ENCODE data around the gene COL11A1. TPM values are rescaled to one million over a fixed set of nuclear protein-coding genes. Genes with fewer than 3 reads are reported as not detected.
"Not testable (repeated sequence)": the region's sequence is repeated elsewhere in the genome, so short reads cannot be mapped to it uniquely, and the experiment has no call there.

COL11A1 gene
- total and polyA plus RNA-seq, 4 donors = 63.1 to 195 (median 122) TPM

DNA sequence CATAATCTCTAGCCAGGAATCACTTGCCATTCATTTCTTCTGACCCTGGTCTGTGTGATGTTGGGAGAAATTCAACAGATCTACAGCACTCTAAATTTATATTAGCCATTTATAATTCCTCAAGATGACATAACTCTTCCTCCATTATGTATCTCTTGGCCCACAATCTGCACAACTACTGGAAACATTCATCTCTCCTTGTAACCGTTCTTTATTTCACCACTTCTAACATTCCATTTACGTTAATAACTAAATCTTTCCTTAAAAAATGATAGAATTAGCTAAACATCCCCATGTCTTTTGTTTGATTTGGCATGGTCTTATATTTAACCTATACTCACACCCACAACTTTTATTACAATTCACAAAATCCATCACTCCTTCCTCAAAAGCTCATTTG, 166.0 kb downstream of the COL11A1 start:
- H3K27ac ChIP-seq (ENCODE audit: low read depth, low read length) = no peak overlapping the region
- no peaks in the 10 kb centered on the region for H3K4me1 ChIP-seq (ENCODE audit: control insufficient read depth, insufficient read depth, low read length)
- H3K4me3 ChIP-seq (ENCODE audit: low read depth, low read length) = no peak overlapping the region
- no peak for DNase-seq (ENCODE audit: low read depth in 4 of 6, low spot score in 6 of 6)
- H3K27me3 ChIP-seq (ENCODE audit: control insufficient read depth, insufficient read depth, low read length) = no peaks in the 10 kb centered on the region
- no peaks in the 10 kb centered on the region for H3K9me3 ChIP-seq (ENCODE audit: control insufficient read depth, insufficient read depth, low read length)
- H3K36me3 ChIP-seq (ENCODE audit: control insufficient read depth, insufficient read depth, low read length) = peaks cover 2% of the 10 kb centered on the region
- WGBS (ENCODE audit: insufficient coverage) = no CpG with 5 or more reads among the region's 2 CpGs

GRCh38 chr1:102941366-102941947, 166.9 kb downstream of the COL11A1 start:
- Histone ChIP-seq H3K27me3 (ENCODE audit: control insufficient read depth, insufficient read depth, low read length) (no peaks in the 10 kb centered on the region), H3K9me3 (ENCODE audit: control insufficient read depth, insufficient read depth, low read length) (no peaks in the 10 kb centered on the region), H3K4me3 (ENCODE audit: low read depth, low read length) (no peak overlapping the region), H3K27ac (ENCODE audit: low read depth, low read length) (no peak overlapping the region), H3K36me3 (ENCODE audit: control insufficient read depth, insufficient read depth, low read length) (peaks cover 2% of the 10 kb centered on the region), H3K4me1 (ENCODE audit: control insufficient read depth, insufficient read depth, low read length) (no peaks in the 10 kb centered on the region)
- no peak for DNase-seq (ENCODE audit: low read depth in 4 of 6, low spot score in 6 of 6)

- DNase-seq (ENCODE audit: low read depth in 4 of 6, low spot score in 6 of 6) = no peak
- Histone ChIP-seq H3K9me3 (ENCODE audit: control insufficient read depth, insufficient read depth, low read length) (no peaks in the 10 kb centered on the region), H3K4me3 (ENCODE audit: low read depth, low read length) (no peak overlapping the region), H3K27me3 (ENCODE audit: control insufficient read depth, insufficient read depth, low read length) (no peaks in the 10 kb centered on the region), H3K4me1 (ENCODE audit: control insufficient read depth, insufficient read depth, low read length) (no peaks in the 10 kb centered on the region), H3K36me3 (ENCODE audit: control insufficient read depth, insufficient read depth, low read length) (peaks cover 4% of the 10 kb centered on the region), H3K27ac (ENCODE audit: low read depth, low read length) (no peak overlapping the region)
- 44% methylated on average over 1 of the region's 3 CpGs for WGBS (ENCODE audit: insufficient coverage)
These were observed 170.9 kb downstream of the COL11A1 start for GRCh38 chr1:102937401-102937800.

DNA sequence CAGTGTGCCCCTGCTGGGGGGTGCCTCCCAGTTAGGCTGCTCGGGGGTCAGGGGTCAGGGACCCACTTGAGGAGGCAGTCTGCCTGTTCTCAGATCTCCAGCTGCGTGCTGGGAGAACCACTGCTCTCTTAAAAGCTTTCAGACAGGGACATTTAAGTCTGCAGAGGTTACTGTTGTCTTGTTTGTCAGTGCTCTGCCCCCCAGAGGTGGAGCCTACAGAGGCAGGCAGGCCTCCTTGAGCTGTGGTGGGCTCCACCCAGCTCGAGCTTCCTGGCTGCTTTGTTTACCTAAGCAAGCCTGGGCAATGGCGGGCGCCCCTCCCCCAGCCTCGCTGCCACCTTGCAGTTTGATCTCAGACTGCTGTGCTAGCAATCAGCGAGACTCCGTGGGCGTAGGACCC, 175.0 kb downstream of the COL11A1 start:
- not testable (repeated sequence) for H3K36me3 ChIP-seq (ENCODE audit: control insufficient read depth, insufficient read depth, low read length); H3K27ac ChIP-seq (ENCODE audit: low read depth, low read length); H3K4me1 ChIP-seq (ENCODE audit: control insufficient read depth, insufficient read depth, low read length); DNase-seq (ENCODE audit: low read depth in 4 of 6, low spot score in 6 of 6); H3K9me3 ChIP-seq (ENCODE audit: control insufficient read depth, insufficient read depth, low read length); H3K27me3 ChIP-seq (ENCODE audit: control insufficient read depth, insufficient read depth, low read length); H3K4me3 ChIP-seq (ENCODE audit: low read depth, low read length)
- WGBS (ENCODE audit: insufficient coverage) = 100% methylated on average over 1 of the region's 9 CpGs

DNA sequence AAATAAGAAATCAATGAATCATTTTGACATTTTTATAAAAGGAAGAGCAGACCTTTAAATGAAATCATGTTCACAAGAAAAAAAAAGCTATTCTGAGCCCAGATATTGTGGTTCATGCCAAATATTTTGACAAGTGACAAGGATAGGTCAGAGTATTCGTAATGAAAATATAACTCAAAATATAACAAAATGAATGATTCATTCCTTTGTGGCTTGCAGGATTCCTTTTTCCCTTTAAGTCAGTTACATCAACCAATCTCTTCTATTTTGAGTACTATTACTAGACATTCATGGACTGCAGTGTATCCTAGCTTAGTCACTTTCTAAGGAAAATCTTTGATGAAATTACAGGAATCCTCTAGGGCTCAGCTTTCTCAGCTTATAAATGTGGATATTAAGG, 188.7 kb downstream of the COL11A1 start:
- DNase-seq (ENCODE audit: low read depth in 4 of 6, low spot score in 6 of 6) = no peak
- H3K27me3 ChIP-seq (ENCODE audit: control insufficient read depth, insufficient read depth, low read length) = no peaks in the 10 kb centered on the region
- no peaks in the 10 kb centered on the region for H3K9me3 ChIP-seq (ENCODE audit: control insufficient read depth, insufficient read depth, low read length)
- H3K4me3 ChIP-seq (ENCODE audit: low read depth, low read length) = no peak overlapping the region
- H3K4me1 ChIP-seq (ENCODE audit: control insufficient read depth, insufficient read depth, low read length) = no peaks in the 10 kb centered on the region
- H3K36me3 ChIP-seq (ENCODE audit: control insufficient read depth, insufficient read depth, low read length) = no peaks in the 10 kb centered on the region
- whole genome bisulfite sequencing (ENCODE audit: insufficient coverage) = no CpG with 5 or more reads among the region's 1 CpG
- H3K27ac ChIP-seq (ENCODE audit: low read depth, low read length) = no peak overlapping the region

DNA sequence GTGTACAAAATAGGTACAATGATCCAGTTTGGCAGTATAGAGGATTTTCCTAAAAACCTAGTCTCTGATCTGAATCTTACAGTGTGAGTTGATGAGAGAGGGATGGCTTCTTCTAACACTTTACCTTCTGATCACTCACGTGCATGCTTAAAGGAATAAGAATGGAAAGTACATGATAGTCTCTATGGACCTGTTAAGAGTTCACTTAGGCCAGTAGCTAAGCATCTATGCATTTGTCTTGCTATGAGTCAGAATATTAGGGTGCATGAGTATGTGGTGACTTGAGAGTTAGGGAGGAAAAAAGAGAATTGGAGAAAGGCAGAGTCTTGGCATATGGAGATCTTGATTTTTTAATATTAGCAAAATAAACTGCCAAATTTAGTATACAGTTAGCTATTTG, 206.3 kb downstream of the COL11A1 start:
- WGBS (ENCODE audit: insufficient coverage) = no CpG with 5 or more reads among the region's 1 CpG
- no peaks in the 10 kb centered on the region for H3K36me3 ChIP-seq (ENCODE audit: control insufficient read depth, insufficient read depth, low read length)
- no peak overlapping the region for H3K27ac ChIP-seq (ENCODE audit: low read depth, low read length)
- no peaks in the 10 kb centered on the region for H3K4me1 ChIP-seq (ENCODE audit: control insufficient read depth, insufficient read depth, low read length)
- H3K4me3 ChIP-seq (ENCODE audit: low read depth, low read length) = no peak overlapping the region
- H3K9me3 ChIP-seq (ENCODE audit: control insufficient read depth, insufficient read depth, low read length) = no peaks in the 10 kb centered on the region
- H3K27me3 ChIP-seq (ENCODE audit: control insufficient read depth, insufficient read depth, low read length) = no peaks in the 10 kb centered on the region
- no peak for DNase-seq (ENCODE audit: low read depth in 4 of 6, low spot score in 6 of 6)

DNA sequence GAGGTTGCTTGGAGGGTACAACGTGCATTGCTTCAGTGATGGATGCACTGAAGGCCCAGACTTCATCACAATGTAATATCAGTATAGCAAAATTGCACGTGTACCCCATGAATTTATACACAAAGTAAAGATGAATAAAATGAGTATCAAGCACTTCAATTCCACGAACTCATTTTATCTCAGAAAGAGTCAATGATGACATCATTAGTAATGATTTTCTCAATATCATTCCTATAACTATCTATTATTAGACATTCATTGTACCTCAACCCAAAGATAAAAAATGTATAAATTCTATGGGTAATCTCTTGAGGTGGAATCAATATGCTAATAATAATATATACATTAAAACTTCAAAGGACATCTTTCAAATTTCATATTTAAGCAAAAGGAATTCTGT, 208.4 kb downstream of the COL11A1 start:
- Histone ChIP-seq H3K4me1 (ENCODE audit: control insufficient read depth, insufficient read depth, low read length) (no peaks in the 10 kb centered on the region), H3K36me3 (ENCODE audit: control insufficient read depth, insufficient read depth, low read length) (no peaks in the 10 kb centered on the region), H3K9me3 (ENCODE audit: control insufficient read depth, insufficient read depth, low read length) (no peaks in the 10 kb centered on the region), H3K4me3 (ENCODE audit: low read depth, low read length) (no peak overlapping the region), H3K27ac (ENCODE audit: low read depth, low read length) (no peak overlapping the region), H3K27me3 (ENCODE audit: control insufficient read depth, insufficient read depth, low read length) (no peaks in the 10 kb centered on the region)
- WGBS (ENCODE audit: insufficient coverage) = no CpG with 5 or more reads among the region's 3 CpGs
- DNase-seq (ENCODE audit: low read depth in 4 of 6, low spot score in 6 of 6) = no peak

DNA sequence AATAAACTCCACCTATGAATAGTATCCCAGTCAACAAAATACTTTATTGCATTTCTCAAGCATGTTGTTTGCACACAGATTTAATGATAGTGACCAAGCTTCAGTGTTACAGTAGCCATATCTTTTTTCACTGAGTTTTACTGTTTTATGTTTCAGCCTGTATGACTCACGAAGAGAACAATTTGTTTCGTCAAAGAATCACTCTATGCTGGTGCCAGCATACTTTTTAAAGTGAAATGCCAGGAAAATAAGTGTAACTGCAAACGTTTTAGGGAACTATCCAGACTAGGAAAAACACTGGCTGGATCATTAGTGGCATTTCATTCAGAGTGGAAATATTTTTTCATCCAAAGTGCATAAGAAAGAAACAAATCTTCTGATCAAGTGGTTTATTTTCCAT, 210.8 kb downstream of the COL11A1 start:
- 60% methylated on average over 1 of the region's 3 CpGs for WGBS (ENCODE audit: insufficient coverage)
- Histone ChIP-seq H3K36me3 (ENCODE audit: control insufficient read depth, insufficient read depth, low read length) (no peaks in the 10 kb centered on the region), H3K27ac (ENCODE audit: low read depth, low read length) (no peak overlapping the region), H3K27me3 (ENCODE audit: control insufficient read depth, insufficient read depth, low read length) (no peaks in the 10 kb centered on the region), H3K4me1 (ENCODE audit: control insufficient read depth, insufficient read depth, low read length) (no peaks in the 10 kb centered on the region), H3K4me3 (ENCODE audit: low read depth, low read length) (no peak overlapping the region), H3K9me3 (ENCODE audit: control insufficient read depth, insufficient read depth, low read length) (no peaks in the 10 kb centered on the region)
- no peak for DNase-seq (ENCODE audit: low read depth in 4 of 6, low spot score in 6 of 6)

- H3K9me3 ChIP-seq (ENCODE audit: control insufficient read depth, insufficient read depth, low read length) = no peaks in the 10 kb centered on the region
- no peak for DNase-seq (ENCODE audit: low read depth in 4 of 6, low spot score in 6 of 6)
- no CpG with 5 or more reads among the region's 2 CpGs for WGBS (ENCODE audit: insufficient coverage)
- H3K27me3 ChIP-seq (ENCODE audit: control insufficient read depth, insufficient read depth, low read length) = no peaks in the 10 kb centered on the region
- H3K27ac ChIP-seq (ENCODE audit: low read depth, low read length) = no peak overlapping the region
- no peaks in the 10 kb centered on the region for H3K4me1 ChIP-seq (ENCODE audit: control insufficient read depth, insufficient read depth, low read length)
- H3K36me3 ChIP-seq (ENCODE audit: control insufficient read depth, insufficient read depth, low read length) = no peaks in the 10 kb centered on the region
- H3K4me3 ChIP-seq (ENCODE audit: low read depth, low read length) = no peak overlapping the region
These were observed 211.6 kb downstream of the COL11A1 start for GRCh38 chr1:102896771-102897170.

DNA sequence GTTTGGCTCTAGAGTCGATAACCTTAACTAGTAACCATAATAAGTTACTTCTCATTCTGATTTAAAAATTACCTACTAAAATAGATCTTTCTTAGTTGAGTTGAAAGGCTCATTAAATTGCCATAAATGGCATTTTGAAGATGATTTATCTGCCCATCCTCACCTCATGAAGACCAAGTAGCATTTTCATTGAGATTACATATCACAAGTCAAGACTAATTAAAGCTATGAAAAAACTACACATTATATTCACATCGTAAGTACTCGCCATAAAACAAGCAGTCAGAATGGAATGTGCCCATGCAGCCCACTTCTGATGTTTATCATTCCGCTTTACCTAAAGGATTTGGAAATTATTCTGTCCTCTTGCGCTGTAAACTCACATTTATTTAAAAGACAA, 212.0 kb downstream of the COL11A1 start:
- H3K27ac ChIP-seq (ENCODE audit: low read depth, low read length) = no peak overlapping the region
- 94% methylated on average over 2 of the region's 5 CpGs for WGBS (ENCODE audit: insufficient coverage)

More for the DNA sequence above, 212.0 kb downstream of the COL11A1 start:
- no peak for DNase-seq (ENCODE audit: low read depth in 4 of 6, low spot score in 6 of 6)
- H3K36me3 ChIP-seq (ENCODE audit: control insufficient read depth, insufficient read depth, low read length) = no peaks in the 10 kb centered on the region
- H3K27me3 ChIP-seq (ENCODE audit: control insufficient read depth, insufficient read depth, low read length) = no peaks in the 10 kb centered on the region
- no peaks in the 10 kb centered on the region for H3K9me3 ChIP-seq (ENCODE audit: control insufficient read depth, insufficient read depth, low read length)
- H3K4me3 ChIP-seq (ENCODE audit: low read depth, low read length) = no peak overlapping the region
- no peaks in the 10 kb centered on the region for H3K4me1 ChIP-seq (ENCODE audit: control insufficient read depth, insufficient read depth, low read length)
